ENCODE data around the gene TSC1.

GRCh38 chr9:132986640-132987620 lies 42.5 kb upstream of the TSC1 start:
- TF ChIP-seq CTCF (IDR thresholded peaks at IDR 0.05) (no peak), POLR2A (IDR thresholded peaks at IDR 0.05) (no peak)
